HG02571 (cell line): ENCODE measurements around the gene CLIC5.

Experiments used
- ATAC-seq: cut with Tn5 transposase; IDR thresholded peaks from one replicate; pipeline ENCODE4 v1.9.1; 2021; ENCODE audit warnings: mild to moderate bottlenecking, moderate library complexity; ENCODE audit not compliant: unreplicated experiment

Gene CLIC5

GRCh38 chr6:45855642-45856394, 159.8 kb downstream of the CLIC5 start:
- ATAC-seq, result no peak

- ATAC-seq, result no peak
These were observed 161.4 kb downstream of the CLIC5 start for GRCh38 chr6:45854149-45854742.

GRCh38 chr6:45851034-45851400, 164.6 kb downstream of the CLIC5 start:
- no peak for ATAC-seq

GRCh38 chr6:45850378-45851033, 165.2 kb downstream of the CLIC5 start:
- ATAC-seq, result no peak

GRCh38 chr6:45845567-45845966, 170.1 kb downstream of the CLIC5 start:
- no peak for ATAC-seq

GRCh38 chr6:45844986-45845385, 170.7 kb downstream of the CLIC5 start:
- no peak for ATAC-seq

- ATAC-seq, result no peak
These were observed 171.7 kb downstream of the CLIC5 start for GRCh38 chr6:45843848-45844521.

GRCh38 chr6:45841062-45841461, 174.6 kb downstream of the CLIC5 start:
- ATAC-seq, result no peak

- no peak for ATAC-seq
These were observed 176.7 kb downstream of the CLIC5 start for GRCh38 chr6:45838996-45839395.

GRCh38 chr6:45838451-45838850, 177.2 kb downstream of the CLIC5 start:
- ATAC-seq, result no peak

- no peak for ATAC-seq
These were observed 178.0 kb downstream of the CLIC5 start for GRCh38 chr6:45837541-45838200.

- ATAC-seq, result no peak
These were observed 178.7 kb downstream of the CLIC5 start for GRCh38 chr6:45836984-45837383.

- no peak for ATAC-seq
These were observed 179.2 kb downstream of the CLIC5 start for GRCh38 chr6:45836438-45836824.

- no peak for ATAC-seq
These were observed 179.8 kb downstream of the CLIC5 start for GRCh38 chr6:45835721-45836437.

- ATAC-seq, result no peak
These were observed 183.6 kb downstream of the CLIC5 start for GRCh38 chr6:45832063-45832462.
